Brain microvascular endothelial cell (primary cell): ENCODE results near the gene BRSK2.

Source experiments
- DNase-seq: peaks from one replicate; pipeline ENCODE4 v3.0.0-alpha.2; 2020
- H3K27ac ChIP-seq: fragments of 250-450 bp; sonication (Bioruptor Pico); 2 replicates; pipeline ENCODE4 v1.5.1; 2020; ENCODE audit warnings: mild to moderate bottlenecking, moderate library complexity
- H3K27me3 ChIP-seq: fragments of 250-450 bp; sonication (Bioruptor Pico); replicated peaks from 2 replicates; pipeline ENCODE4 v1.5.1; 2020; ENCODE audit warnings: mild to moderate bottlenecking
- H3K36me3 ChIP-seq: fragments of 250-450 bp; sonication (Bioruptor Pico); replicated peaks from 2 replicates; pipeline ENCODE4 v1.5.1; 2020; ENCODE audit warnings: mild to moderate bottlenecking
- H3K4me3 ChIP-seq: 2 replicates; pipeline ENCODE4 v1.5.1; 2011; ENCODE audit warnings: low read depth, mild to moderate bottlenecking, control low read depth, low read length, moderate library complexity
- CTCF ChIP-seq: IDR thresholded peaks from 2 replicates; pipeline ENCODE4 v1.5.1; 2011; ENCODE audit warnings: low read depth, mild to moderate bottlenecking, moderate library complexity, low read length, control low read depth, inconsistent platforms; ENCODE audit errors: missing control alignments
- in situ Hi-C: cut with HindIII; loops from 2 replicates; pipeline ENCODE4 v1.10.0; 2017; ENCODE audit warnings: low sequenced_read_pairs, low pct_ligation_motif_present

BRSK2 gene

GRCh38 chr11:1377231-1377780 lies 12.4 kb upstream of the BRSK2 start:
- Histone ChIP-seq H3K27ac (no peak overlapping the region), H3K27me3 (peaks cover 4% of the 10 kb centered on the region), H3K4me3 (no peak overlapping the region), H3K36me3 (no peaks in the 10 kb centered on the region)
- in situ Hi-C loops: no loop called here
- DNase-seq: no peak
- no peak for TF ChIP-seq CTCF

GRCh38 chr11:1381793-1382425 lies 7.8 kb upstream of the BRSK2 start:
- TF ChIP-seq CTCF: no peak
- Histone ChIP-seq H3K27me3 (no peaks in the 10 kb centered on the region), H3K4me3 (no peak overlapping the region), H3K36me3 (no peaks in the 10 kb centered on the region), H3K27ac (no peak overlapping the region)
- DNase-seq: no peak
- in situ Hi-C loops: no loop called here

GRCh38 chr11:1382429-1382828 lies 7.3 kb upstream of the BRSK2 start:
- no peaks in the 10 kb centered on the region for H3K36me3 ChIP-seq
- H3K27ac ChIP-seq: no peak overlapping the region
- DNase-seq: no peak
- TF ChIP-seq CTCF: no peak
- no peak overlapping the region for H3K4me3 ChIP-seq
- H3K27me3 ChIP-seq: no peaks in the 10 kb centered on the region
- in situ Hi-C loops: no loop called here

GRCh38 chr11:1382831-1383607 lies 6.7 kb upstream of the BRSK2 start:
- Histone ChIP-seq H3K36me3 (no peaks in the 10 kb centered on the region), H3K4me3 (peak overlapping the region; percentile 53), H3K27ac (no peak overlapping the region), H3K27me3 (no peaks in the 10 kb centered on the region)
- peak; percentile 60 for DNase-seq
- in situ Hi-C loops: no loop called here
- no peak for TF ChIP-seq CTCF

GRCh38 chr11:1384199-1384970 lies 5.3 kb upstream of the BRSK2 start:
- in situ Hi-C loops: no loop called here
- H3K36me3 ChIP-seq: no peaks in the 10 kb centered on the region

More at GRCh38 chr11:1384199-1384970, 5.3 kb upstream of the BRSK2 start:
- Histone ChIP-seq H3K27me3 (peaks cover 7% of the 10 kb centered on the region), H3K4me3 (no peak overlapping the region), H3K27ac (no peak overlapping the region)
- no peak for DNase-seq
- TF ChIP-seq CTCF: no peak
